Vagina (tissue), 2 donors: Measurements from ENCODE around the gene EYS. TPM values are rescaled to one million over a fixed set of nuclear protein-coding genes. Genes with fewer than 3 reads are reported as not detected.

ENCODE experiments used
- DNase-seq, 2 donors: peaks; one replicate each; pipeline ENCODE4 v3.0.0-alpha.2; 2017; ENCODE audit errors: extremely low spot score in 2 of 2
- H3K27ac ChIP-seq: fragments of 200-600 bp; sonication (generic); one replicate; pipeline ENCODE4 v1.5.1; 2019
- H3K27me3 ChIP-seq: fragments of 200-600 bp; sonication (generic); one replicate; pipeline ENCODE4 v1.5.1; 2019
- H3K36me3 ChIP-seq, 2 donors: fragments of 200-600 bp; sonication (generic); one replicate each; pipeline ENCODE4 v1.5.1; 2017 to 2019
- H3K4me1 ChIP-seq: fragments of 200-600 bp; sonication (generic); one replicate; pipeline ENCODE4 v1.5.1; 2019
- H3K4me3 ChIP-seq, 2 donors: fragments of 200-600 bp; sonication (generic); 1 replicate in 1 of 2; 2 replicates in 1 of 2; pipeline ENCODE4 v1.5.1; 2016 to 2019
- H3K9me3 ChIP-seq: fragments of 200-600 bp; sonication (generic); one replicate; pipeline ENCODE4 v1.5.1; 2019
- POLR2A ChIP-seq, 2 donors: fragments of 450-650 bp; IDR thresholded peaks; one replicate each; pipeline ENCODE4 v1.6.1; 2017; ENCODE audit warnings: antibody characterized with exemption in 2 of 2, mild to moderate bottlenecking in 2 of 2, moderate library complexity in 2 of 2
- POLR2AphosphoS5 ChIP-seq, 2 donors: sonication (generic); formaldehyde crosslinking; IDR thresholded peaks; one replicate each; pipeline ENCODE4 v1.9.0; 2017; ENCODE audit warnings: antibody characterized with exemption in 2 of 2, mild to moderate bottlenecking in 2 of 2, low read depth in 1 of 2; ENCODE audit not compliant: insufficient read depth in 1 of 2
- intact Hi-C: fragments of 100-400 bp; cut with DNase I; formaldehyde crosslinking; loops from one replicate; pipeline ENCODE4 v1.15.1; 2023
- total RNA-seq: library from RNA; depleted of rRNA; stranded (reverse); fragments of >200 nt; gene quantifications from one replicate; pipeline ENCODE4 v1.2.3, GENCODE V29; 2016
- TF ChIP-seq, protein P1 (sequence below), 3 experiments: fragments of 450-650 bp in 2 of 3; fragments of 200-600 bp in 1 of 3; sonication (generic) in 1 of 3; IDR thresholded peaks; one replicate each; pipeline ENCODE4 v1.5.1; 2017 to 2019; ENCODE audit warnings: antibody characterized with exemption in 3 of 3, mild to moderate bottlenecking in 2 of 3, moderate library complexity in 2 of 3

Gene EYS
- total RNA-seq, 1 donor from 2014 or later: not detected

- intact Hi-C loops: no loop called here
Measured at GRCh38 chr6:65449926-65450325, 257.1 kb downstream of the EYS start.

DNA sequence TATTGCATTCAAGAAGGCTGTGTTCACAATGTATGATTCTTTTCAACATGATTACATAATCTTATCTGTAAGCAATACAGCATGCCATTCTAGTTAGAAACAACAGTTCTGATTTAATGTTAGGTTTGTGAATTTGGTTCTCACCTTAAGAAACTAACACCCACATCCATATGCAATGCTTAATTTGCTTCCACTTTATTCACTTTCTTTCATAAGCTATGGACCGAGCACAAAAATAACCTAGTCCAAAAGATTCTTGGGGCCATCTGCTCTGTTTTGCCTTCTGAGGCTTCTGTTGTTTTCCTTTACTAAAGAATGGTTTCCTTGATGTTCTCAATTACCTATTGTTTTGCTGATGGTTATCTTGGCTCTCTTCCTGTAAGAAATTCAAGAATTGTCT, 258.2 kb downstream of the EYS start:
- DNase-seq: no peak
- Histone ChIP-seq H3K27me3 (no peaks in the 10 kb centered on the region), H3K36me3 (no peaks in the 10 kb centered on the region), H3K4me1 (no peaks in the 10 kb centered on the region), H3K27ac (no peak overlapping the region), H3K9me3 (no peaks in the 10 kb centered on the region), H3K4me3 (no peak overlapping the region)
- TF ChIP-seq POLR2AphosphoS5 (IDR thresholded peaks at IDR 0.05; ENCODE audit: insufficient read depth in 1 of 2, low read depth in 1 of 2) (no peak), POLR2A (IDR thresholded peaks at IDR 0.05) (no peak)
- TF ChIP-seq, protein P1, sequence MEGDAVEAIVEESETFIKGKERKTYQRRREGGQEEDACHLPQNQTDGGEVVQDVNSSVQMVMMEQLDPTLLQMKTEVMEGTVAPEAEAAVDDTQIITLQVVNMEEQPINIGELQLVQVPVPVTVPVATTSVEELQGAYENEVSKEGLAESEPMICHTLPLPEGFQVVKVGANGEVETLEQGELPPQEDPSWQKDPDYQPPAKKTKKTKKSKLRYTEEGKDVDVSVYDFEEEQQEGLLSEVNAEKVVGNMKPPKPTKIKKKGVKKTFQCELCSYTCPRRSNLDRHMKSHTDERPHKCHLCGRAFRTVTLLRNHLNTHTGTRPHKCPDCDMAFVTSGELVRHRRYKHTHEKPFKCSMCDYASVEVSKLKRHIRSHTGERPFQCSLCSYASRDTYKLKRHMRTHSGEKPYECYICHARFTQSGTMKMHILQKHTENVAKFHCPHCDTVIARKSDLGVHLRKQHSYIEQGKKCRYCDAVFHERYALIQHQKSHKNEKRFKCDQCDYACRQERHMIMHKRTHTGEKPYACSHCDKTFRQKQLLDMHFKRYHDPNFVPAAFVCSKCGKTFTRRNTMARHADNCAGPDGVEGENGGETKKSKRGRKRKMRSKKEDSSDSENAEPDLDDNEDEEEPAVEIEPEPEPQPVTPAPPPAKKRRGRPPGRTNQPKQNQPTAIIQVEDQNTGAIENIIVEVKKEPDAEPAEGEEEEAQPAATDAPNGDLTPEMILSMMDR (IDR thresholded peaks at IDR 0.05): no peak
- intact Hi-C loops: no loop called here

More at GRCh38 chr6:65449926-65450325, 257.1 kb downstream of the EYS start:
- Histone ChIP-seq H3K9me3 (no peaks in the 10 kb centered on the region), H3K27me3 (no peaks in the 10 kb centered on the region), H3K27ac (no peak overlapping the region), H3K36me3 (no peaks in the 10 kb centered on the region), H3K4me1 (no peaks in the 10 kb centered on the region), H3K4me3 (no peak overlapping the region)
- DNase-seq: no peak
- TF ChIP-seq, protein P1 (IDR thresholded peaks at IDR 0.05): no peak
- TF ChIP-seq POLR2A (IDR thresholded peaks at IDR 0.05) (no peak), POLR2AphosphoS5 (IDR thresholded peaks at IDR 0.05; ENCODE audit: insufficient read depth in 1 of 2, low read depth in 1 of 2) (no peak)

DNA sequence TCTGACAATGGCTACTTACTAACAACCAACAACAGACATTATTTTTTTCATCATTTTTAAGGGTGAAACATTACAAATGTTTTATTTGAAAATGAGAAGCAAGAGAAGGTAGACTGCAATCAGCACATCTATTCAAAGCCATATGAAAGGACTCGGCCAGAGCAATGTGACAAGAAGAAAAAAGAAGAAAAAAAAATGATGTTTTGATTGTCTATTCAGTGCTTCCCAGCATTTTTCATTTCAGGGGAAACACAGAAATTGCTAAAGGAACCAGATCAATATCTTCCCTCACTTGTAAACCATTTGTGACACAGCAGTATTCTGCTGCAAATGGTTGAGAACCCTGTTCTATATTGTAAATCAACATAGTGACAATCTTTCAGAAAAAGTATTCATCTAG, 270.7 kb downstream of the EYS start:
- intact Hi-C loops: no loop called here
- no peak for DNase-seq

GRCh38 chr6:65416621-65417020, 290.4 kb downstream of the EYS start:
- TF ChIP-seq POLR2A (IDR thresholded peaks at IDR 0.05) (no peak), POLR2AphosphoS5 (IDR thresholded peaks at IDR 0.05; ENCODE audit: insufficient read depth in 1 of 2, low read depth in 1 of 2) (no peak)
- TF ChIP-seq, protein P1 (IDR thresholded peaks at IDR 0.05): no peak
- Histone ChIP-seq H3K36me3 (no peaks in the 10 kb centered on the region), H3K27me3 (no peaks in the 10 kb centered on the region), H3K27ac (no peak overlapping the region), H3K9me3 (no peaks in the 10 kb centered on the region), H3K4me1 (no peaks in the 10 kb centered on the region), H3K4me3 (no peak overlapping the region)
- no peak for DNase-seq
- intact Hi-C loops: no loop called here

More for the DNA sequence above, 270.7 kb downstream of the EYS start:
- TF ChIP-seq POLR2AphosphoS5 (IDR thresholded peaks at IDR 0.05; ENCODE audit: insufficient read depth in 1 of 2, low read depth in 1 of 2): no peak
- no peak for TF ChIP-seq POLR2A (IDR thresholded peaks at IDR 0.05)
- TF ChIP-seq, protein P1 (IDR thresholded peaks at IDR 0.05): no peak
- H3K36me3 ChIP-seq: no peaks in the 10 kb centered on the region
- H3K27me3 ChIP-seq: no peaks in the 10 kb centered on the region
- H3K4me3 ChIP-seq: no peak overlapping the region
- no peaks in the 10 kb centered on the region for H3K9me3 ChIP-seq
- H3K27ac ChIP-seq: no peak overlapping the region
- no peaks in the 10 kb centered on the region for H3K4me1 ChIP-seq

DNA sequence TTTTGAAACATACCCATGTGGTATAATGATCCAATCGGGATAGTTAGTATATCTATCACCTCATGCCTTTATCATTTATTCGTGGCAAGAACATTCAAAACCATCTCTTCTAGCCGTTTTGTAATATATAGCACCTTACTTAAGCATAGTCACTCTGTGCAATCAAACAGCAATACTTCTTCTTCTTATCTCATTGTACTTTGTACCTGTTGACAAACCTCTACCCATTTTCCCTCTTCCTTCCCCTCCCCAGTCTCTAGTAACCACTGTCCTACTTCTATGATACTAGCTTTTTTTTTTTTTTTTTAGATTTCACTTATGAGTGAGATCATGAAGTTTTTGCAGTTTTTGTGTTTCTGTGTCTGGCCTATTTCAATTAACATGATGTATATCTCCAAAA, 296.7 kb downstream of the EYS start:
- H3K36me3 ChIP-seq: no peaks in the 10 kb centered on the region
- intact Hi-C loops: no loop called here
- no peak overlapping the region for H3K27ac ChIP-seq
- no peaks in the 10 kb centered on the region for H3K4me1 ChIP-seq
- no peak for DNase-seq
- TF ChIP-seq, protein P1 (IDR thresholded peaks at IDR 0.05): no peak
- TF ChIP-seq POLR2A (IDR thresholded peaks at IDR 0.05) (no peak), POLR2AphosphoS5 (IDR thresholded peaks at IDR 0.05; ENCODE audit: insufficient read depth in 1 of 2, low read depth in 1 of 2) (no peak)
- no peak overlapping the region for H3K4me3 ChIP-seq
- H3K9me3 ChIP-seq: no peaks in the 10 kb centered on the region
- no peaks in the 10 kb centered on the region for H3K27me3 ChIP-seq
